Tibial nerve (tissue), 4 donors: ENCODE data around the gene CLDN14.

ENCODE experiments used
- EP300 ChIP-seq, 2 donors: sonication (generic); formaldehyde crosslinking; IDR thresholded peaks; one replicate each; pipeline ENCODE4 v1.6.1; 2017; ENCODE audit warnings: antibody characterized with exemption in 2 of 2, mild to moderate bottlenecking in 1 of 2
- POLR2A ChIP-seq, 2 donors: fragments of 450-650 bp; IDR thresholded peaks; one replicate each; pipeline ENCODE4 v1.6.1; 2017; ENCODE audit warnings: antibody characterized with exemption in 2 of 2, mild to moderate bottlenecking in 2 of 2, moderate library complexity in 2 of 2
- TF ChIP-seq, protein P1 (sequence below), 5 experiments: fragments of 200-600 bp in 3 of 5; fragments of 450-650 bp in 2 of 5; sonication (generic) in 3 of 5; IDR thresholded peaks; one replicate each; pipeline ENCODE4 v1.5.1; 2016 to 2019; ENCODE audit warnings: antibody characterized with exemption in 5 of 5, mild to moderate bottlenecking in 3 of 5, moderate library complexity in 2 of 5

DNA sequence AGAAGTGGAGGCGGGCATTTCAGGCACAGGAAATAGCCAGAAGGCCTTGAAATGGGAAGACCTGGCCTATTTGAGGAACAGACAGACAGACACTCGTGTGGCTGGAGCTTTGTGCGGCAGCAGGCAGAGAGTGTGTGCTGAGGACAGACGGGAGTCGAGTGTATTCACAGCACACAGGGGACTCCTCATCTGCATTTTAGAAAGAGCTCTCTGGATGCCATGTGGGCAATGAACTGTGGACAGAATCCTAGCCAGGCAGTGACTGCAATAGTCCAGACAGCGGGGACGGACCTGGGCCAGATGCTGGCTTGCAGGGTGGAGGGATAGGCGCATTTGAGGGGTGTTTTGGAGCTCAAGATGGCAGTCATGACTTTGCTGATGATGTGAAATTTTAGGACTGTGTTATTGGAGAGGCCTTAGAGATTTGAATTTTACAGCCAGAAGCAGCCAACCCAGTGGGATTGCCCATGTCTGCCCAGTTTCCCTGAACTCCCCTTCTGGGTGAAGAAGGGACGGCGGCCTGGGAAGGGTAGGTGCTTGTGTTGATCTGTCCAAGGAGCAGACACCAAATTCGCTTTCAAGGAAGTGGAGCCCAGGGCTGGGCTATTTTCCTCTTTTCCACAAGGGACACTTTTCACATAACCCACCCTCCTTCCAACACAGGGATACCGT lies 51.0 kb downstream of the CLDN14 start:
- TF ChIP-seq, protein P1, sequence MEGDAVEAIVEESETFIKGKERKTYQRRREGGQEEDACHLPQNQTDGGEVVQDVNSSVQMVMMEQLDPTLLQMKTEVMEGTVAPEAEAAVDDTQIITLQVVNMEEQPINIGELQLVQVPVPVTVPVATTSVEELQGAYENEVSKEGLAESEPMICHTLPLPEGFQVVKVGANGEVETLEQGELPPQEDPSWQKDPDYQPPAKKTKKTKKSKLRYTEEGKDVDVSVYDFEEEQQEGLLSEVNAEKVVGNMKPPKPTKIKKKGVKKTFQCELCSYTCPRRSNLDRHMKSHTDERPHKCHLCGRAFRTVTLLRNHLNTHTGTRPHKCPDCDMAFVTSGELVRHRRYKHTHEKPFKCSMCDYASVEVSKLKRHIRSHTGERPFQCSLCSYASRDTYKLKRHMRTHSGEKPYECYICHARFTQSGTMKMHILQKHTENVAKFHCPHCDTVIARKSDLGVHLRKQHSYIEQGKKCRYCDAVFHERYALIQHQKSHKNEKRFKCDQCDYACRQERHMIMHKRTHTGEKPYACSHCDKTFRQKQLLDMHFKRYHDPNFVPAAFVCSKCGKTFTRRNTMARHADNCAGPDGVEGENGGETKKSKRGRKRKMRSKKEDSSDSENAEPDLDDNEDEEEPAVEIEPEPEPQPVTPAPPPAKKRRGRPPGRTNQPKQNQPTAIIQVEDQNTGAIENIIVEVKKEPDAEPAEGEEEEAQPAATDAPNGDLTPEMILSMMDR (IDR thresholded peaks at IDR 0.05) = no peak
- TF ChIP-seq EP300 (IDR thresholded peaks at IDR 0.05) = no peak
- no peak for TF ChIP-seq POLR2A (IDR thresholded peaks at IDR 0.05)
